HEK293 (cell line): ENCODE results near the gene RCOR1.

Experiments used
- CTCF ChIA-PET: fragments of 350-600 bp; formaldehyde crosslinking; extraction: SDS; loops from one replicate; lab custom pipeline; 2021; ENCODE audit warnings: antibody characterized with exemption; lab: Yijun Ruan, JAX
- POLR2A ChIA-PET: fragments of 300-600 bp; formaldehyde crosslinking; extraction: SDS; loops from one replicate; lab custom pipeline; 2020; ENCODE audit warnings: antibody characterized with exemption, inconsistent platforms; lab: Yijun Ruan, JAX
- H3K27ac ChIP-seq: fragments of 200-500 bp; sonication (Bioruptor generic); 2 replicates; pipeline ENCODE4 v1.5.1; 2014; ENCODE audit warnings: low read depth, low read length, control low read depth, inconsistent platforms; ENCODE audit errors: extremely low read depth
- H3K36me3 ChIP-seq, 2 experiments: fragments of 200-500 bp in 1 of 2; sonication (Bioruptor generic) in 1 of 2; 1 replicate in 1 of 2; 2 replicates in 1 of 2; pipeline ENCODE4 v1.5.1; 2014 to 2017; ENCODE audit warnings: inconsistent platforms in 2 of 2, low read length in 2 of 2; ENCODE audit not compliant: control insufficient read depth in 2 of 2, insufficient read depth in 1 of 2
- H3K4me1 ChIP-seq: fragments of 200-500 bp; sonication (Bioruptor generic); 2 replicates; pipeline ENCODE4 v1.5.1; 2014; ENCODE audit warnings: mild to moderate bottlenecking, low read length, inconsistent platforms; ENCODE audit not compliant: control insufficient read depth, insufficient read depth
- H3K4me3 ChIP-seq: 2 replicates; pipeline ENCODE4 v1.5.1; 2011; ENCODE audit warnings: low read depth, mild to moderate bottlenecking, control low read depth, low read length, moderate library complexity
- H3K9me3 ChIP-seq: fragments of 200-500 bp; sonication (Bioruptor generic); 2 replicates; pipeline ENCODE4 v1.5.1; 2014; ENCODE audit warnings: low read depth, low read length, inconsistent platforms; ENCODE audit not compliant: control insufficient read depth, insufficient read depth
- BCL11B ChIP-seq: fragments of 450-650 bp; formaldehyde crosslinking; IDR thresholded peaks from 2 replicates; pipeline ENCODE4 v1.5.1; 2016; ENCODE audit warnings: low read depth, missing biosample characterization, missing genetic modification characterization
- FEZF1 ChIP-seq: fragments of 450-650 bp; formaldehyde crosslinking; IDR thresholded peaks from 2 replicates; pipeline ENCODE4 v1.5.1; 2016; ENCODE audit warnings: missing biosample characterization, missing genetic modification characterization
- GLI4 ChIP-seq: fragments of 450-650 bp; formaldehyde crosslinking; IDR thresholded peaks from 2 replicates; pipeline ENCODE4 v1.5.1; 2016; ENCODE audit warnings: missing biosample characterization, missing genetic modification characterization
- KLF16 ChIP-seq: fragments of 450-650 bp; formaldehyde crosslinking; IDR thresholded peaks from 2 replicates; pipeline ENCODE4 v1.5.1; 2017; ENCODE audit warnings: missing biosample characterization, missing genetic modification characterization
- OSR2 ChIP-seq: fragments of 450-650 bp; formaldehyde crosslinking; IDR thresholded peaks from 2 replicates; pipeline ENCODE4 v1.5.1; 2016; ENCODE audit warnings: missing biosample characterization, missing genetic modification characterization
- PBX3 ChIP-seq: sonication (generic); formaldehyde crosslinking; IDR thresholded peaks from 2 replicates; pipeline ENCODE4 v1.8.1; 2022; ENCODE audit warnings: mild to moderate bottlenecking, moderate library complexity, missing genetic modification reagents
- RBAK ChIP-seq: fragments of 450-650 bp; formaldehyde crosslinking; IDR thresholded peaks from 2 replicates; pipeline ENCODE4 v1.5.1; 2016; ENCODE audit warnings: missing biosample characterization, missing genetic modification characterization
- SP2 ChIP-seq: fragments of 450-650 bp; formaldehyde crosslinking; IDR thresholded peaks from 2 replicates; pipeline ENCODE4 v1.5.1; 2016; ENCODE audit warnings: missing biosample characterization, missing genetic modification characterization
- TRIM28 ChIP-seq: IDR thresholded peaks from 2 replicates; pipeline ENCODE4 v1.6.1; 2011; ENCODE audit warnings: low read length, control low read depth, borderline replicate concordance
- WT1 ChIP-seq: fragments of 450-650 bp; formaldehyde crosslinking; IDR thresholded peaks from 2 replicates; pipeline ENCODE4 v1.5.1; 2016; ENCODE audit warnings: missing biosample characterization, missing genetic modification characterization
- ZBTB7A ChIP-seq: fragments of 450-650 bp; formaldehyde crosslinking; IDR thresholded peaks from 2 replicates; pipeline ENCODE4 v1.5.1; 2016; ENCODE audit warnings: low read depth, missing biosample characterization, missing genetic modification characterization
- ZNF133 ChIP-seq: fragments of 450-650 bp; formaldehyde crosslinking; IDR thresholded peaks from 2 replicates; pipeline ENCODE4 v1.5.1; 2016; ENCODE audit warnings: missing biosample characterization, missing genetic modification characterization
- ZNF16 ChIP-seq: fragments of 450-650 bp; formaldehyde crosslinking; IDR thresholded peaks from 2 replicates; pipeline ENCODE4 v1.5.1; 2016; ENCODE audit warnings: low read depth, missing biosample characterization, missing genetic modification characterization
- ZNF175 ChIP-seq: fragments of 450-650 bp; formaldehyde crosslinking; IDR thresholded peaks from 2 replicates; pipeline ENCODE4 v1.5.1; 2016; ENCODE audit warnings: missing biosample characterization, missing genetic modification characterization
- ZNF433 ChIP-seq: fragments of 450-650 bp; formaldehyde crosslinking; IDR thresholded peaks from 2 replicates; pipeline ENCODE4 v1.5.1; 2016; ENCODE audit warnings: missing biosample characterization, missing genetic modification characterization, low read depth
- ZNF48 ChIP-seq: fragments of 450-650 bp; formaldehyde crosslinking; IDR thresholded peaks from 2 replicates; pipeline ENCODE4 v1.5.1; 2016; ENCODE audit warnings: missing biosample characterization, missing genetic modification characterization
- ZNF518A ChIP-seq: fragments of 450-650 bp; formaldehyde crosslinking; conservative IDR thresholded peaks from 2 replicates; pipeline ENCODE4 v1.5.1; 2016; ENCODE audit warnings: low read depth, missing biosample characterization, missing genetic modification characterization
- ZNF571 ChIP-seq: fragments of 450-650 bp; formaldehyde crosslinking; IDR thresholded peaks from 2 replicates; pipeline ENCODE4 v1.5.0; 2017; ENCODE audit warnings: missing biosample characterization, missing genetic modification characterization
- ZNF621 ChIP-seq: fragments of 450-650 bp; formaldehyde crosslinking; IDR thresholded peaks from 2 replicates; pipeline ENCODE4 v1.5.1; 2017; ENCODE audit warnings: missing biosample characterization, missing genetic modification characterization
- ZNF654 ChIP-seq: fragments of 450-650 bp; formaldehyde crosslinking; IDR thresholded peaks from 2 replicates; pipeline ENCODE4 v1.5.1; 2016; ENCODE audit warnings: low read depth, missing biosample characterization, missing genetic modification characterization
- ZNF747 ChIP-seq: fragments of 450-650 bp; formaldehyde crosslinking; IDR thresholded peaks from 2 replicates; pipeline ENCODE4 v1.5.1; 2016; ENCODE audit warnings: missing biosample characterization, missing genetic modification characterization
- ZNF785 ChIP-seq: fragments of 450-650 bp; formaldehyde crosslinking; IDR thresholded peaks from 2 replicates; pipeline ENCODE4 v1.5.1; 2016; ENCODE audit warnings: missing biosample characterization, missing genetic modification characterization
- TF ChIP-seq, protein P1 (sequence below): fragments of 450-650 bp; formaldehyde crosslinking; IDR thresholded peaks from 2 replicates; pipeline ENCODE4 v1.5.1; 2017; ENCODE audit warnings: missing biosample characterization, missing genetic modification characterization
- TF ChIP-seq, protein P2 (sequence below): fragments of 450-650 bp; formaldehyde crosslinking; IDR thresholded peaks from 2 replicates; pipeline ENCODE4 v1.5.1; 2016; ENCODE audit warnings: missing biosample characterization, missing genetic modification characterization
- TF ChIP-seq, protein P3 (sequence below): fragments of 450-650 bp; formaldehyde crosslinking; IDR thresholded peaks from 2 replicates; pipeline ENCODE4 v1.5.1; 2016; ENCODE audit warnings: missing biosample characterization, missing genetic modification characterization

The RCOR1 gene

GRCh38 chr14:102711207-102711606 lies 118.8 kb downstream of the RCOR1 start:
- no peak overlapping the region for H3K27ac ChIP-seq
- no peaks in the 10 kb centered on the region for H3K9me3 ChIP-seq
- no peak overlapping the region for H3K4me3 ChIP-seq
- H3K4me1 ChIP-seq, result no peaks in the 10 kb centered on the region
- peaks cover 8 to 22% of the 10 kb centered on the region in 2 experiments for H3K36me3 ChIP-seq
- CTCF ChIA-PET, result interaction anchor here (0.7 to 1.0 kb wide), 3 partner anchors 11 to 378 kb away, joined by 4 read pairs; no protein-coding TSS in a partner anchor
- POLR2A ChIA-PET, result interaction anchor here (0.5 kb wide), 1 partner anchor 97 kb away, joined by 11 read pairs; no protein-coding TSS in a partner anchor
- TF ChIP-seq ZNF785 (tag by site-specific recombination) (no peak), ZNF621 (tag by site-specific recombination) (no peak), ZNF133 (tag by site-specific recombination) (no peak), ZNF654 (tag by site-specific recombination) (no peak), ZNF571 (no peak), ZNF175 (tag by site-specific recombination) (no peak), TRIM28 (no peak), GLI4 (tag by site-specific recombination) (no peak), ZNF433 (tag by site-specific recombination) (no peak), SP2 (tag by site-specific recombination) (no peak), KLF16 (tag by site-specific recombination) (no peak), BCL11B (tag by site-specific recombination) (no peak), ZNF16 (no peak), ZNF747 (tag by site-specific recombination) (no peak), ZNF518A (tag by site-specific recombination) (no peak)
- TF ChIP-seq, protein P1, sequence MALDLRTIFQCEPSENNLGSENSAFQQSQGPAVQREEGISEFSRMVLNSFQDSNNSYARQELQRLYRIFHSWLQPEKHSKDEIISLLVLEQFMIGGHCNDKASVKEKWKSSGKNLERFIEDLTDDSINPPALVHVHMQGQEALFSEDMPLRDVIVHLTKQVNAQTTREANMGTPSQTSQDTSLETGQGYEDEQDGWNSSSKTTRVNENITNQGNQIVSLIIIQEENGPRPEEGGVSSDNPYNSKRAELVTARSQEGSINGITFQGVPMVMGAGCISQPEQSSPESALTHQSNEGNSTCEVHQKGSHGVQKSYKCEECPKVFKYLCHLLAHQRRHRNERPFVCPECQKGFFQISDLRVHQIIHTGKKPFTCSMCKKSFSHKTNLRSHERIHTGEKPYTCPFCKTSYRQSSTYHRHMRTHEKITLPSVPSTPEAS (tag by site-specific recombination), result no peak

DNA sequence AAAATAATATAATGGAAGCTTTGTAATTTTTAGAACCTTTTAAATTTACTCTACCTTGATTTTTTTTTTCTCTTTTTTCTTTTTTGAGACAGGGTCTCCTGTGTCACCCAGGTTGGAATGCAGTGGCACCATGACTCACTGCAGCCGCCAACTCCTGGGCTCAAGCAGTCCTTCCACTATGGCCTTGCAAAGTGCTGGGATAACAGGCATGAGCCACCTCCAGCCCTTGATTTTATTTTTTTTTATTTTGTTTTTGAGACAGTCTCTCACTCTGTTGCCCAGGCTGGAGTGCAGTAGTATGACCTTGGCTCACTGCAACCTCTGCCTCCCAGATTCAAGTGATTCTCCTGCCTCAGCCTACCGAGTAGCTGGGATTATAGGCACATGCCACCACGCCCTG lies 119.5 kb downstream of the RCOR1 start:
- ChIA-PET CTCF (interaction anchor here (0.7 to 1.4 kb wide), 5 partner anchors 12 to 379 kb away, joined by 3 to 7 read pairs (median 4); no protein-coding TSS in a partner anchor), POLR2A (interaction anchor here (1.2 kb wide), 1 partner anchor 17 kb away, joined by 3 read pairs; no protein-coding TSS in a partner anchor)
- peaks cover 8 to 22% of the 10 kb centered on the region in 2 experiments for H3K36me3 ChIP-seq
- TF ChIP-seq RBAK (tag by site-specific recombination) (no peak), WT1 (no peak), ZNF48 (tag by site-specific recombination) (no peak), OSR2 (tag by site-specific recombination) (no peak), ZBTB7A (tag by site-specific recombination) (no peak), PBX3 (no peak), BCL11B (tag by site-specific recombination) (no peak), FEZF1 (no peak)
- TF ChIP-seq, protein P2, sequence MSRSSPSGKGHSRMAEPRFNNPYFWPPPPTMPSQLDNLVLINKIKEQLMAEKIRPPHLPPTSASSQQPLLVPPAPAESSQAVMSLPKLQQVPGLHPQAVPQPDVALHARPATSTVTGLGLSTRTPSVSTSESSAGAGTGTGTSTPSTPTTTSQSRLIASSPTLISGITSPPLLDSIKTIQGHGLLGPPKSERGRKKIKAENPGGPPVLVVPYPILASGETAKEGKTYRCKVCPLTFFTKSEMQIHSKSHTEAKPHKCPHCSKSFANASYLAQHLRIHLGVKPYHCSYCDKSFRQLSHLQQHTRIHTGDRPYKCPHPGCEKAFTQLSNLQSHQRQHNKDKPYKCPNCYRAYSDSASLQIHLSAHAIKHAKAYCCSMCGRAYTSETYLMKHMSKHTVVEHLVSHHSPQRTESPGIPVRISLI (tag by site-specific recombination), result no peak
- TF ChIP-seq, protein P3, sequence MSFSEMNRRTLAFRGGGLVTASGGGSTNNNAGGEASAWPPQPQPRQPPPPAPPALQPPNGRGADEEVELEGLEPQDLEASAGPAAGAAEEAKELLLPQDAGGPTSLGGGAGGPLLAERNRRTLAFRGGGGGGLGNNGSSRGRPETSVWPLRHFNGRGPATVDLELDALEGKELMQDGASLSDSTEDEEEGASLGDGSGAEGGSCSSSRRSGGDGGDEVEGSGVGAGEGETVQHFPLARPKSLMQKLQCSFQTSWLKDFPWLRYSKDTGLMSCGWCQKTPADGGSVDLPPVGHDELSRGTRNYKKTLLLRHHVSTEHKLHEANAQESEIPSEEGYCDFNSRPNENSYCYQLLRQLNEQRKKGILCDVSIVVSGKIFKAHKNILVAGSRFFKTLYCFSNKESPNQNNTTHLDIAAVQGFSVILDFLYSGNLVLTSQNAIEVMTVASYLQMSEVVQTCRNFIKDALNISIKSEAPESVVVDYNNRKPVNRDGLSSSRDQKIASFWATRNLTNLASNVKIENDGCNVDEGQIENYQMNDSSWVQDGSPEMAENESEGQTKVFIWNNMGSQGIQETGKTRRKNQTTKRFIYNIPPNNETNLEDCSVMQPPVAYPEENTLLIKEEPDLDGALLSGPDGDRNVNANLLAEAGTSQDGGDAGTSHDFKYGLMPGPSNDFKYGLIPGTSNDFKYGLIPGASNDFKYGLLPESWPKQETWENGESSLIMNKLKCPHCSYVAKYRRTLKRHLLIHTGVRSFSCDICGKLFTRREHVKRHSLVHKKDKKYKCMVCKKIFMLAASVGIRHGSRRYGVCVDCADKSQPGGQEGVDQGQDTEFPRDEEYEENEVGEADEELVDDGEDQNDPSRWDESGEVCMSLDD (tag by site-specific recombination), result no peak

More for the DNA sequence above, 119.5 kb downstream of the RCOR1 start:
- H3K27ac ChIP-seq, result no peak overlapping the region
- no peak overlapping the region for H3K4me3 ChIP-seq
- H3K4me1 ChIP-seq, result no peaks in the 10 kb centered on the region
- H3K9me3 ChIP-seq, result no peaks in the 10 kb centered on the region
